ENCODE data around the gene DAPP1.

DAPP1 gene

GRCh38 chr4:99852199-99852749 is 35.6 kb downstream of the DAPP1 start:
- H3K27ac Mint-ChIP-seq, result peak overlapping the region; percentile 56
- H3K9me3 Mint-ChIP-seq, result no peaks in the 10 kb centered on the region
- H3K4me3 Mint-ChIP-seq, result no peak overlapping the region
- H3K4me1 Mint-ChIP-seq, result peaks cover 42% of the 10 kb centered on the region
- ATAC-seq (ENCODE audit: low read depth) (no peak), DNase-seq (ENCODE audit: low spot score in 2 of 2) (no peak)
- H3K27me3 Mint-ChIP-seq, result no peaks in the 10 kb centered on the region
- H3K36me3 Mint-ChIP-seq, result peaks cover 18% of the 10 kb centered on the region

- no peak for ATAC-seq (ENCODE audit: low read depth)
- Mint-ChIP-seq H3K4me3 (no peak overlapping the region), H3K27me3 (no peaks in the 10 kb centered on the region), H3K27ac (peak overlapping the region; percentile 56), H3K9me3 (no peaks in the 10 kb centered on the region), H3K36me3 (peaks cover 18% of the 10 kb centered on the region), H3K4me1 (peaks cover 40% of the 10 kb centered on the region)
- no peak for DNase-seq (ENCODE audit: low spot score in 2 of 2)
Observed at GRCh38 chr4:99853190-99853589, 36.6 kb downstream of the DAPP1 start.

- H3K9me3 Mint-ChIP-seq, result no peaks in the 10 kb centered on the region
- peak overlapping the region; percentile 48 for H3K27ac Mint-ChIP-seq
- H3K4me3 Mint-ChIP-seq, result no peak overlapping the region
- H3K36me3 Mint-ChIP-seq, result peaks cover 18% of the 10 kb centered on the region
- H3K4me1 Mint-ChIP-seq, result peaks cover 36% of the 10 kb centered on the region
- ATAC-seq (ENCODE audit: low read depth) (no peak), DNase-seq (ENCODE audit: low spot score in 2 of 2) (no peak)
- H3K27me3 Mint-ChIP-seq, result no peaks in the 10 kb centered on the region
Observed at GRCh38 chr4:99853999-99854398, 37.4 kb downstream of the DAPP1 start.

DNA sequence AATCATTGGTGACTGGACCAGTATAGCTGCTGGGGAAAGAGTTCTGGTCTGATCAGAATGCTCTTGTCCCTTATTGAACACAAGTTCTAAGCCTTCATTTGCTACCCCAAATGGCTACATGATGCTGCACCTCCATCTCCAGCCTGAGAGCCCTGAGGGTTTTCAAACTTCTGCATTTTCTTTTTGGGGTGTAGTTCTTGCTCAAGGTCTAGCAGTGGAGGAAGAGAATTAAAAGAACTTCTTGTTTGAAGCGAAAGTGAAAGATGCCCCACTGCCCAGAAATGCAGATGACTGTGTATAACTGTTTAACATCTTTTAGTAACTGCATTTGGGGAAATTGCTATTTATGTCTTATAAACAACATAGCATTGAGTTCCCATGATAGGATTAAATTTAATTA is 39.1 kb downstream of the DAPP1 start:
- Mint-ChIP-seq H3K27ac (peak overlapping the region; percentile 79), H3K4me1 (peaks cover 42% of the 10 kb centered on the region), H3K27me3 (no peaks in the 10 kb centered on the region), H3K9me3 (no peaks in the 10 kb centered on the region), H3K36me3 (peaks cover 23% of the 10 kb centered on the region), H3K4me3 (no peak overlapping the region)
- peak; percentile 21 to 55 for DNase-seq (ENCODE audit: low spot score in 2 of 2)
- ATAC-seq (ENCODE audit: low read depth), result peak; percentile 88

DNA sequence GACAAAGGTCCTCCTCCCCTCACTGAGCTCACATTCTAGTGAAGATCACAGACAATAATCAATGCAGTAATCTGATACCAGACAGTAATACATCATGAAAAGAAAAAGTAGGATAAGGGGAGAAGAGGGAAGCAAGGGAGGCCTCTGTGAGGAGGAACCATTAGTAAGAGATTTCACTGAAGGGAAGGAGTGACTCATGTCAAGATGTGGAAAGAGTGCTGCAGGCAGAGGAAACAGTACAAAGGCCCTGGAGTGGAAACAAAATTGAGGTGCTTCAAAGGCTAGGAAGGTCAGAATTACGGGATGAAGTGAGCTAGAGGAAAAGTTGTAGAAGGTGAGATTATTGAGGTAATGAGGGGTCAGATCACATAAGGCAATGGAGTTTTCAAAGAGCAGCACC is 39.5 kb downstream of the DAPP1 start:
- Mint-ChIP-seq H3K27ac (peak overlapping the region; percentile 79), H3K27me3 (no peaks in the 10 kb centered on the region), H3K36me3 (peaks cover 23% of the 10 kb centered on the region), H3K4me3 (no peak overlapping the region), H3K9me3 (no peaks in the 10 kb centered on the region), H3K4me1 (peaks cover 37% of the 10 kb centered on the region)
- ATAC-seq (ENCODE audit: low read depth), result no peak
- DNase-seq (ENCODE audit: low spot score in 2 of 2), result no peak

DNA sequence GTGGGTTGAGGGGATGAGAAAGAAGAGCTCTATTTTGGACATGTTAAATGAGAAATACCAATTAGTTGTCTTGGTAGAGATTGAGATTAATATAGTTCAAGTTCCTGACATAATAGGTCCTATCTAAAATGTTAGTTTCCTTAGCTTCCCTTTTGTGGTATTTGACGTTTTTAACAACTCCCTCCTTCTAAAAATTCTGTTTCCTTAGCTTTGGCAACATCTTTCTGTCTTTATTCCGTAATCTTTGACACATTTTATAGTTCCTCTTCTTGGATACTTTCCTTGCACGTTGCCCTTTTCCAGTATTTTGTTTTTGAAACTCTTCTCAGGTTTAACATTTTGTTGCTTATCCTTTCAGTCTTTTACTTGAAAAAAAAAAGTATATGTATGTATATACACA is 40.7 kb downstream of the DAPP1 start:
- Mint-ChIP-seq H3K9me3 (no peaks in the 10 kb centered on the region), H3K27me3 (no peaks in the 10 kb centered on the region), H3K4me3 (no peak overlapping the region), H3K27ac (peak overlapping the region; percentile 79), H3K36me3 (peaks cover 23% of the 10 kb centered on the region), H3K4me1 (peaks cover 30% of the 10 kb centered on the region)
- ATAC-seq (ENCODE audit: low read depth) (no peak), DNase-seq (ENCODE audit: low spot score in 2 of 2) (no peak)

DNA sequence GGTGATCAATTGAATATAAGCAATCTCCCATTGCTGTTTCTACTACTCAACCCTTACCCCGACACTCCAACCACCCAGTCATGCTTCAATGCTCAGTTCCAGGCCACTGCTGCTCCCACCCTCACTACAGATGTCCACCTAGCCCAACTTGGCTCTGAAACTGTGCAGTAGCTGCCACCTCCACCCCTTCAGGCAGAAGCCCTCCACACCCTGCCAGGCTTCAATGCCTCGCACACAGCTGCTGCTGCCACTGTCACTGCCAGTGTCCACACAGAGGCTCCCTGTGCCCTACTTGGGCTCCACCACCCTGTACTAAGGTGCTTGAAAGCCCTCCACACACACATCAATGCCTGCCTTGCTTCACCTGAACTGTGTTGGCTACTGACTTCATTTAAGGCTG is 43.0 kb downstream of the DAPP1 start:
- H3K27me3 Mint-ChIP-seq, result no peaks in the 10 kb centered on the region
- peak overlapping the region; percentile 46 for H3K27ac Mint-ChIP-seq
- DNase-seq (ENCODE audit: low spot score in 2 of 2) (no peak), ATAC-seq (ENCODE audit: low read depth) (no peak)
- peaks cover 19% of the 10 kb centered on the region for H3K36me3 Mint-ChIP-seq
- no peak overlapping the region for H3K4me3 Mint-ChIP-seq
- peaks cover 27% of the 10 kb centered on the region for H3K4me1 Mint-ChIP-seq
- no peaks in the 10 kb centered on the region for H3K9me3 Mint-ChIP-seq

DNA sequence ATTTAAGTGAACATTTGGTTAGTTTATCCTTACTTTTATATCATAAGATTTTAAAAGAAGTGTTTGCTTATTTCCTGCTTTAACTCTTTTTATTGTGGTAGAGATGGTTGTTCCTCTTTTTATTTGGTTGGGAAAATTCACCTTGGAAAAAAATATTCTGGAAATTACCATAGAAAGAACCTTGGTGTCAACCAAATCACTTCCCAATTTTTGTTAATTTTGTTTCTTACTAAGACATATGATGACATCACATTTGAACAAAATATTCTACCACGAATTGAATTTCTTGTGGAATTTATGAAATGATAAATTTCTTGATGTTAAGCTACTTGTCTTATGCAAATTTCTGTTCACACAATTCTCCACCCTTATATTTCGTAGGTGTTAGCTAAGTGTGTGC is 43.9 kb downstream of the DAPP1 start:
- Mint-ChIP-seq H3K27ac (no peak overlapping the region), H3K4me3 (no peak overlapping the region), H3K9me3 (no peaks in the 10 kb centered on the region), H3K36me3 (peaks cover 15% of the 10 kb centered on the region), H3K27me3 (no peaks in the 10 kb centered on the region), H3K4me1 (peaks cover 19% of the 10 kb centered on the region)
- DNase-seq (ENCODE audit: low spot score in 2 of 2), result no peak
- ATAC-seq (ENCODE audit: low read depth), result no peak

DNA sequence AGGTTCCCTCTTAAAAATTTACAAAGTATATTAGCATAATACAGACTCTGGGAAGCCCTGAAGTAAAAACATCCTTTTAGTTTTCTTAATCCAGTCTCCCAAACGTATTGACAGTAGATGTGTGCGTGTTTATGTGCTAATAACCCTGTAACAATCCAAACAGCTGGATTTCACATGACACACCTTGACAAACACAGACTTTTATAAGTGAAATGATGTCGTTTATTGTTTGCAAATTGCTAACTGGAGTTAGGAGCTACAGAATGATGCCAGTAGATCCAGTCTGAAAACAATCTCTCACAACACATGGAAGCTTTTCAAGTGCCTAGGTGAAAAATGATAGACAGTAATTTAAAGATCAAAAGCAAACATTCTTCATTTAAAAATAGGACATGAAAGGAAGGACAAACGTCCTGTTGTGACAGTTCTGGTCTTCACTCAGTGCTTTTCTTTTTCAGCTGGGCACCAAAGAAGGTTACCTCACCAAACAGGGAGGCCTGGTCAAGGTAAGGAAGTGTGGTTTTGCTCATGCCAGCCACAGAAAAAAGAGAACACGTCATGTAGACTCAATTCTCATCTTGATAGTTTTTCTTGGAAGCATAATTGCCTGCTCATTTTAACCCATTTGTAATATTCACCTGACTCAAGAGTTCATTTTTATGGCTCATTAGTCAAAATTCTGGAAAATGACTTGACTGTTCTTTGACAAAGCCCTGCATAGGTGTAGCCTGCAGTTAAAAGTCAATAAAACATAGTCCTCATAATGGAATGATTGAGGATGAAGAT is 44.7 kb downstream of the DAPP1 start:
- Mint-ChIP-seq H3K27ac (peak overlapping the region; percentile 31), H3K4me3 (no peak overlapping the region), H3K4me1 (peaks cover 13% of the 10 kb centered on the region), H3K27me3 (no peaks in the 10 kb centered on the region), H3K36me3 (peaks cover 13% of the 10 kb centered on the region), H3K9me3 (no peaks in the 10 kb centered on the region)
- DNase-seq (ENCODE audit: low spot score in 2 of 2) (no peak), ATAC-seq (ENCODE audit: low read depth) (no peak)

GRCh38 chr4:99863804-99864203 is 47.2 kb downstream of the DAPP1 start:
- Mint-ChIP-seq H3K9me3 (no peaks in the 10 kb centered on the region), H3K4me1 (peaks cover 8% of the 10 kb centered on the region), H3K4me3 (no peak overlapping the region), H3K27ac (peak overlapping the region; percentile 28), H3K36me3 (peaks cover 21% of the 10 kb centered on the region), H3K27me3 (no peaks in the 10 kb centered on the region)
- DNase-seq (ENCODE audit: low spot score in 2 of 2) (no peak), ATAC-seq (ENCODE audit: low read depth) (no peak)

DNA sequence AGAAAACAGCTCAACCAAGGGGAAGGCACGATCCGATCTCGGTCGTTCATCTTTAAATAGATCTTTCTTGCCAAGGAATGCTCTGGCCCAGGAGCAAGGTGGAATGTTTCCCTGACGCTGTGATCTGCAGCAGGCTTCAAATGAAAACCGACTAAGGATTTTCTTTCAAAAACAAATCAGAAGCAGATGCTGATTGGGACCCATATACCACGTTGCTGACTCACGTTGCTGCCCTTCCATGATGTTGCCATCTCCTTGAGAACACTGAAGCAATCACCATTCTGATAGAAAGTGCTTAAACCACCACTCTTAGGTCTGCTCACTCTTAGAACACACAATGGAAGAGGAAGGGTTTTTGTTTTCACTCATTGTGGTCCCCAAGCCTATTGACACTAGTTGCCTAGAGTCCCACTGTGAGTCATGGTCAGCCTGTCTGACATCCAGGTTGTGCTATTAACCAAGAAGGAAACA is 51.5 kb downstream of the DAPP1 start:
- H3K36me3 Mint-ChIP-seq, result peaks cover 30% of the 10 kb centered on the region
- no peak overlapping the region for H3K4me3 Mint-ChIP-seq
- ATAC-seq (ENCODE audit: low read depth), result no peak
- H3K4me1 Mint-ChIP-seq, result no peaks in the 10 kb centered on the region
- DNase-seq (ENCODE audit: low spot score in 2 of 2), result no peak
- no peaks in the 10 kb centered on the region for H3K9me3 Mint-ChIP-seq
- H3K27me3 Mint-ChIP-seq, result no peaks in the 10 kb centered on the region
- H3K27ac Mint-ChIP-seq, result peak overlapping the region; percentile 10

- Mint-ChIP-seq H3K9me3 (no peaks in the 10 kb centered on the region), H3K4me1 (no peaks in the 10 kb centered on the region), H3K27me3 (no peaks in the 10 kb centered on the region), H3K36me3 (peaks cover 27% of the 10 kb centered on the region), H3K4me3 (no peak overlapping the region), H3K27ac (no peak overlapping the region)
- ATAC-seq (ENCODE audit: low read depth) (no peak), DNase-seq (ENCODE audit: low spot score in 2 of 2) (no peak)
Observed at GRCh38 chr4:99872570-99872969, 55.9 kb downstream of the DAPP1 start.

DNA sequence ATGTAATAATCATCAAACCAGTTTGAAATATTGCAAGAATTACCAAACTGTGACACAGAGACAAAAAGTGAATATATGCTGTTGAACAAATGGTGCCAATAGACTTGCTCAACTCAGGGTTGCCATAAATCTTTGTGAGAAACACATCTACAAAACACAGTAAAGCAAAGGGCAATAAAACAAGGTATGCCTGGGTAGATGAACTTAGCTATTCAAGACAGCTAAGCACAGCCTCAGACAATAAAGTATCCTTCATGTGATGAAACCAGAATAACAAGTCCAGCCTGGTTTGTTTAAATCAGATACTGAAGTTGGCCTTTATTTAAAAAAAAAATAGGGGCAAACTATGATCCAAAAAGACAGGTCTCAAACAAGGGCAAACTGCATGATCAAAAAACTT is 58.4 kb downstream of the DAPP1 start:
- DNase-seq (ENCODE audit: low spot score in 2 of 2) (no peak), ATAC-seq (ENCODE audit: low read depth) (no peak)
- no peaks in the 10 kb centered on the region for H3K9me3 Mint-ChIP-seq
- H3K36me3 Mint-ChIP-seq, result peaks cover 23% of the 10 kb centered on the region
- H3K27ac Mint-ChIP-seq, result no peak overlapping the region
- H3K4me3 Mint-ChIP-seq, result no peak overlapping the region
- H3K4me1 Mint-ChIP-seq, result no peaks in the 10 kb centered on the region
- no peaks in the 10 kb centered on the region for H3K27me3 Mint-ChIP-seq

DNA sequence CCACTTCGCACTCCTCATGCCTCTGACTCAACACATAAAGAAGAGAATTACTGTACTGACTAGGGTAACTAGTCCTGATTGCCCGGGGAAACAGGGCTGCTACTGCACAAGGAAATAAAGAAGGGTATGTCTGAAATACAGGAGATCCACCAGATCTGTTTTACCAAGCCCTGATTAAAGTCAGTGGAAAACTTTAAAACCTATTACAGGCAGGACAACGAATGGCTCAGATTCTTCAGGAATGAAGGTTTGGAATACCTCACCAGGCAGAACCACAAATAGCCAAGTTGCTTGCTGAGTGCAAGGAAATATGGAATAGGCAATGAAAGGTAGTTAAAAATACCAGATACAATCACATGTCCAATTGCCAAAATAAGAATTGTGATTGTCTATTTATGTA is 60.3 kb downstream of the DAPP1 start:
- DNase-seq (ENCODE audit: low spot score in 2 of 2) (no peak), ATAC-seq (ENCODE audit: low read depth) (no peak)
- no peaks in the 10 kb centered on the region for H3K9me3 Mint-ChIP-seq
- H3K4me3 Mint-ChIP-seq, result no peak overlapping the region
- H3K4me1 Mint-ChIP-seq, result no peaks in the 10 kb centered on the region
- no peaks in the 10 kb centered on the region for H3K27me3 Mint-ChIP-seq
- no peak overlapping the region for H3K27ac Mint-ChIP-seq
- peaks cover 22% of the 10 kb centered on the region for H3K36me3 Mint-ChIP-seq

- no peaks in the 10 kb centered on the region for H3K4me1 Mint-ChIP-seq
- no peaks in the 10 kb centered on the region for H3K9me3 Mint-ChIP-seq
- no peak overlapping the region for H3K27ac Mint-ChIP-seq
- DNase-seq (ENCODE audit: low spot score in 2 of 2), result no peak
- H3K4me3 Mint-ChIP-seq, result no peak overlapping the region
- peaks cover 18% of the 10 kb centered on the region for H3K36me3 Mint-ChIP-seq
- ATAC-seq (ENCODE audit: low read depth), result no peak
- no peaks in the 10 kb centered on the region for H3K27me3 Mint-ChIP-seq
Observed at GRCh38 chr4:99878604-99879003, 62.0 kb downstream of the DAPP1 start.
